ENCODE measurements around the gene KCTD13.
A peak's percentile ranks its signal among the peaks of the same experiment; 100 is the strongest.
"Not testable (repeated sequence)": the region's sequence is repeated elsewhere in the genome, so short reads cannot be mapped to it uniquely, and the experiment has no call there.

Gene KCTD13, protein sequence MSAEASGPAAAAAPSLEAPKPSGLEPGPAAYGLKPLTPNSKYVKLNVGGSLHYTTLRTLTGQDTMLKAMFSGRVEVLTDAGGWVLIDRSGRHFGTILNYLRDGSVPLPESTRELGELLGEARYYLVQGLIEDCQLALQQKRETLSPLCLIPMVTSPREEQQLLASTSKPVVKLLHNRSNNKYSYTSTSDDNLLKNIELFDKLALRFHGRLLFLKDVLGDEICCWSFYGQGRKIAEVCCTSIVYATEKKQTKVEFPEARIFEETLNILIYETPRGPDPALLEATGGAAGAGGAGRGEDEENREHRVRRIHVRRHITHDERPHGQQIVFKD

DNA sequence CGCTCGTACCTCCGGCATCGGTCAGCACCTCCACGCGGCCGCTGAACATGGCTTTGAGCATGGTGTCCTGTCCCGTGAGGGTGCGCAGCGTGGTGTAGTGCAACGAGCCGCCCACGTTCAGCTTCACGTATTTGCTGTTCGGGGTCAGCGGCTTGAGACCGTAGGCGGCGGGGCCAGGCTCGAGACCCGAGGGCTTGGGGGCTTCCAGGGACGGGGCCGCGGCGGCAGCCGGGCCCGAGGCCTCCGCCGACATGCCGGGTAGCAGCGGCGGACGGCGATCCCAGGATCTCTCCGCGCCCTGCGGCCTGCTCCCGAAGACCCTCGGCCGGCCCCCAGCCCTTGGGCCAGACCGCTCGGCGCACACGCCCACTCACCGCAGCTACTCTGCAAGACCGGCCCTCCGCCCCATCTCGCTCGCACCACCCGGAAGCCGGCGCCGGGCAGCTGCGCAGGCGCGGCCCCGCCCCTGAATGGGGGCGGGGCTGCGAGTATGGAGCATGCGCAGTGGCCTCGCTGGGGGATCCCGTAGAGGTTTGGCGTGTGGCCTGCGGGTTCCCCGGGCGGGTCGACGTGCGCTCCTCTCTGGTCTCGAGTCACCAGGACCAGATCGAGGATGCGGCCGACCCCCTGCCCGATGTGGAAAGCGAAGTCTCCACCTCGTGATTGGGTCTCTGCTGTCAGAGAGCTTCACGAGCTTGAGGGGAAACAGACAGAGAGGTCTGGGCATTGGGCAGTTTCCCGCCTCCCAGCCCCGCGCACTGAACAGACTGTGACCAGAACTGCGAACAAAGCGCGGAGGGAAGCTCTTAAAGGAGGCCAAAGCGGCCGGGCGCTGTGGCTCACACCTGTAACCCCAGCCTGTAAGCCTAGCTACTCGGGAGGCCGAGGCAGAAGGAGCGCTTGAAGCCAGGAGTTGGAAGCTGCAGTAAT lies at the start of gene KCTD13:
KCTD13 (minus strand) TSS at position 446 of the 930 bp plus-strand sequence; CDS start at position 253, 193 bp downstream.
- peak; percentile 76 for DNase-seq (ENCODE audit: low read depth)

DNA sequence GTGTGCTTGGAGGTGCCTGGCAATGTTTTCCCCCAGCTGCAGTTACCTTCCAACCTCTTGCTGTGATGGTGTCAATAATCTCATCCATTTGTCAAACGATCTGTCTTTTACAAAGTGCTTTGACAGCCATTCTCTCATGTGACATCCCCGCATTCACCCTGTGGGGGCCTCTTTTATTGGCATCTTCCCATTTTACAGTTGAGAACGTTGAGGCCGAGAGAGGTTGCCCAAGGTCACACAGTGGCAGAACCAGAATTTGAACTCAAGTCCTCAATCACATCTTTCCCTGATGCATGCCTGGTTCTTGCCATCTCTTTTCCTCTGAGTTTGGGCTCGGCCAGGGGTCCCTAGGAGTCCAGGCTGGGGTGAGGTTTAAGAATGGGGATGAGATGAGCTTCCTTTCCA lies 49.1 kb upstream of the KCTD13 start:
- no peak for DNase-seq (ENCODE audit: low read depth)

DNA sequence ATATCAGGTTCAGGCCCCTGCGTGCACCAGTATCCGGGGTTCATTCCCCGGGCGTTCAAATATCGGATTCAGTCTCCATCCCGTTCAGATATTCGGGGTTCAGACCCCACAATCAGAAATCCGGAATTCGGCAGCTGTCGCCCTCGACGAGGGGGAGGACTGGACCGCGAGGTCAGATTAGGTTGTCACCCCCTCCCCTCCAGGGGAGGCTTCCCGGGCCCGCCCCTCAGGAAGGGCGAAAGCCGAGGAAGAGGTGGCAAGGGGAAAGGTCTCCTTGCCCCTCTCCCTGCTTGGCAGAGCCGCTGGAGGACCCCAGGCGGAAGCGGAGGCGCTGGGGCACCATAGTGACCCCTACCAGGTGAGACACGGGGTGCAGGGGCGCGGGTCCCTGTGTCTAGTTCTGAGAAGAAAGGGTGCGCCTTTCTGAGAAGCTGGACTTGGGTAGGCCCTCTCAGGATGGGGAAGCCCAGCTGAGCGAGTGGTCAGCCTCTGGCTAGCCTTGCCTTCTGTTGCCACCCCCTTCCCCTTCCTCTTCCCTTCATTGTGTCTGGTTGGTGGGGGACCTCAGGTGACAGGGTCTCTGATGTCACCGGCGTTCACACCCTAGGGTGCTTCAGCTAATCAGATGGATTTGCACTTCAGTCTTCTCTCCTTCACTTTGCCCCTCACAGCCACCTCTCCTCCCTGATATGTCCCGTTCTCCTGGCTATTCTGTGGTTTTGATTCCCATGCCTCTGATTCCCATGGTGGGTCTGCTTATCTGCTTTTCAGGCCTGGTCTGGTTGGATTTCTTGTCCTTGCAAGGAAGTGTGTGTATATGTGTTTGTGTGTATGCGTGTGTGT lies 48.5 kb upstream of the KCTD13 start:
- DNase-seq (ENCODE audit: low read depth): no peak

- peak; percentile 89 for DNase-seq (ENCODE audit: low read depth)
Observed at GRCh38 chr16:29973384-29974246, 47.6 kb upstream of the KCTD13 start, which contains the start of gene TAOK2. Gene TAOK2 (plus strand): TSS chr16:29973868. CDS start chr16:29977773, 3,905 bp downstream.

DNA sequence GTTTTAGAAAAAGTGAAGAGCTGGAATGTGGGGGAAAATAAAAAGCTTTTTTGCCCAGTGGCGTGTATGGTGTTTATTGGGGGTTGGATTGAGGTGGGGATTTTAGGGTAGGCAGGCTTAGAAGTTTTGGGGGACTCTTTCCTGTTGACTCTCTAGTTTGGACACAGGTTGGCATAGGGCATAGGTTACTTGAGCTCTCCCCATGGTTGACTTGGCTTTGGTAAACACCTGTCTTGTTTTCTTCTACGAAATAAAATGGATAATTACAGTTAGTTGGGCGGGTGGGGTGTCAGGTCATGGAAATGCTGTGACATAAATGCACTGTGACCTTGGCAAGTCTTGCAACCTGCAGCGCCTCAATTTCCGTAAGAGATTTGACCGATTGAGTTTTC lies 47.0 kb upstream of the KCTD13 start:
- DNase-seq (ENCODE audit: low read depth): no peak

GRCh38 chr16:29972500-29972899 lies 46.5 kb upstream of the KCTD13 start:
- DNase-seq (ENCODE audit: low read depth): no peak

DNA sequence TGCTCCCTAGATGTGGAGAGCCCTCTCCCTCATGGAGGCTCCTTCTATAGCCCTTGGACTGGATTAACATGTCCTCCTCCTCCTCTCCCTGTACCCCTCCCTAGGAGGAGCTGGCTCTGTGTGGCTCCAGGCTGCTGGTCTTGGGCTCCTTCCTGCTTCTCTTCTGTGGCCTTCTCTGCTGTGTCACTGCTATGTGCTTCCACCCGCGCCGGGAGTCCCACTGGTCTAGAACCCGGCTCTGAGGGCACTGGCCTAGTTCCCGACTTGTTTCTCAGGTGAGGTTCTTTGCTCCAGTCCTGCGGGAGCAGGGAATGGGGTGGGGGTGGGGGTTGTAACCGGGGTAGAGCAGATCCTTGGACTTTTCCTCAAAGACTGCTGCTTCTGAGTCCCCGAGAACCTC lies 45.3 kb upstream of the KCTD13 start:
- DNase-seq (ENCODE audit: low read depth): no peak

DNA sequence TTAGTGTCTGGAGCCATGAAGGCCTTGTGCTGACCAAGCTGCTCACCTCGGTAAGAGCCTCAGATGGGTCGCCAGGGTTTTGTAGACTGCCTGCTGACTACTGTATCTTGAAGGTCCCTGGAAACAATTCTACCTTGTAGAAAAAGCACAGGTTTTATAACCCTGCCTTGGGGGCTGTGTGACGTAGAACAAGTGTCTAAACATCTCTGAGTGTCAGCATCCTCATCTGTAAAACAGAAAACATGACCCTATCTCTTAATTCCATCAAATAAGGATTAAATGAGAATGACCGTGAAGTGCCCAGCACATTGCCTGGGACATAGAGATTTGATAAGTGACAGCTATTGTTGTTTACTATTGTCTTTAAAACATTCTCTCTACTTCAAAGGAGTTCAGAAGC lies 42.2 kb upstream of the KCTD13 start:
- DNase-seq (ENCODE audit: low read depth): no peak

GRCh38 chr16:29963021-29963743 lies 37.2 kb upstream of the KCTD13 start:
- no peak for DNase-seq (ENCODE audit: low read depth)

DNA sequence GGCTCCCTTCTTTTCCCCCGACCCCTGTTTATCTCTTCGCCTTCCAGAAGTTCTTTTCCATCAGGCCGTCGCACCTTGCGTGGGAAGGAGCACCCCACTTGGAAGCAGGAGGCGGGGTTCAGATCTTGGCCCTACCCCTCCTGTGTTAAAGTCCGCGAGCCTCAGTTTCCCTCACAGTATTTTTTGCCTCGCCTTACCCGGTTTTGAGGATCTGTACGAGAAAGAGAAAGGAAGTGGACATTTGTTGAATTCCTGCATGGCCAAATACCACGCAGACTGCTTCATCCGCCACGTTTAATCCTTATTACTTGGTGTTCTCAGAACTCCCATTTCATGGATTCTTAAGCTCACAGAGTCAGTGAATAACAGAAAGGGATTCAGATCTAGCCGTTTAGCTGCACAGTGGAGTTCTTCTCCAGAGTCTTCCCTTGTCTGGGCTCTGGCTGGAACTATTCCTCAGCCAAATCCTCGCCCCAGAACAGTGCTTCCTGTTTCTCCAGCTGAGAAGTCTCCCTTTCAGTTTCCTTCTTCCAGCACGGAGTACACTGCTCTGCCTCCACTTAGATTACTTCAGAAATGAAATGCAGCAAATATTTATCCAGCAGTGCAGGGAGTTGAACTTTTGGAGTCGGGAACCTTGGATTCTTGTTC lies 36.4 kb upstream of the KCTD13 start:
- DNase-seq (ENCODE audit: low read depth): no peak

GRCh38 chr16:29961479-29962343 lies 35.7 kb upstream of the KCTD13 start, which contains the start of gene TMEM219:
Gene TMEM219 (plus strand): TSS chr16:29962079. CDS start chr16:29963144, 1,065 bp downstream.
- peak; percentile 78 for DNase-seq (ENCODE audit: low read depth)

DNA sequence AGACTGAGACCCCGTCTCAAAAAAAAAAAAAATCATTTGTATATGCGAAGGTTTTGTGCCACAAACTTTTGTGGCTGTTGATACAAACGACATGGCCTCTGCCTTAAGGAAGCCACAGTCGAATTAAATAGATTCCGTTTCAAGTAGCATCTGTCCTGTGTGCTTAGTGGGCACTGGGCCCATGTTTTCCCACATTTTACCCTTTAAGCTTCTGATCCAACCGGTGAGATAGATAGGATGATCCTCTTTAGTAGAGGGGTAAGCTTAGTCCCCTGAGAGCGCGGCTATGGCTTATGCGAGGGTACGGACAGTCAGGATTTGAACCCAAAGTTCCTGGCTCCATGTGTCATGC lies 35.1 kb upstream of the KCTD13 start:
- no peak for DNase-seq (ENCODE audit: low read depth)

- DNase-seq (ENCODE audit: low read depth): not testable (repeated sequence)
Observed at GRCh38 chr16:29959821-29960220, 33.8 kb upstream of the KCTD13 start.

GRCh38 chr16:29959293-29959692 lies 33.3 kb upstream of the KCTD13 start:
- no peak for DNase-seq (ENCODE audit: low read depth)

DNA sequence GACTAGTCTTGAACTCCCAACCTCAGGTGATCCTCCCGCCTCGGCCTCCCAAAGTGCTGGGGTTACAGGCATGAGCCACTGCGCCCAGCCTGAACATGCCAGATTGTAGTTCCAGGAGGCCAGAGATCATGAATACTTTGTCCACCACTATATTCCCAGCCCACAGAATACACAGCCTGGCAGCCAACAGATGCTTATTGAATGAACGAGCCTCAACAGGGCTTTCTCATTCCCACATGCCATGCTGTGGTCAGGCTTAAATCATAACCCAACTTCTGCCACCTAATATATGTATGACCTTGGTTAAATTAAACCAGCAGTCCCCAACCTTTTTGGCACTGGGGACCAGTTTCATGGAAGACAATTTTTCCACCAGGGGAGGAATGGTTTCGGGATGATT lies 32.7 kb upstream of the KCTD13 start:
- no peak for DNase-seq (ENCODE audit: low read depth)

DNA sequence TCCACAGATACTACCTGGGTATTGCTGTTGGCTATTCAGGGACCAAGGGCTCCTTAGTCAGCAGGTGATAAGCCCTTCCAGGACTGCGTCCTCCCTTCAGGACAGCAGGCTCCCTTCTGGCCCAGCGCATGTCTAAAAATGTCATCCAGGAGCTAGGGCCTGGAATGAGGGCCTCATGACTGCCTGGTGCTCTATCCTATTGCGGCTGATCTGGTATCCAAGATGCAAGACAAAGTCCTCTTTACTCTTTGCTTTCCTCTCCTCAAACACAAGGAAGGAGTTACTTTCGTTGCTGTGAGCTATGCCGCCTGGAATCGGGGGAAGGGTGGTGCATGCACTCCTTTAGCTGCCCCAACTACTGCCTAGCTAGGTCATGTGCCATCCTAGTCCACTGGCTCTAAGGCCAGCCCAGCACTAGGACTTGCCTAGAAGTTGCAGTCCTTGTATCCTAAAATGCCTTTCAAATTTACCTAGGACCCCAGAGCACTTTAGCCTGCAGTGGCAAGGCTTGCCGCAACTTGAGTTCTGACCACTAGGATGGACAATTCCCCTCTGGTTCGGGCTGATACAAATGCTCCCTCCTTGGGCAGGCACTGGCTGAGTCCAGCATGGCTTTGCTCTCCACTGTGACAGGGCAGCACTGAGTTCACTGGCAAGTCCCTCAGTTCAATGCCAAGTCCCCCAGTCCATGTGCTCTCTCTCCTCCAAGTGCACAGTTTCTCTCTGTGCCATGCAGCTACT lies 25.8 kb upstream of the KCTD13 start:
- no peak for DNase-seq (ENCODE audit: low read depth)

- DNase-seq (ENCODE audit: low read depth): no peak
Observed at GRCh38 chr16:29950806-29951461, 24.9 kb upstream of the KCTD13 start.

DNA sequence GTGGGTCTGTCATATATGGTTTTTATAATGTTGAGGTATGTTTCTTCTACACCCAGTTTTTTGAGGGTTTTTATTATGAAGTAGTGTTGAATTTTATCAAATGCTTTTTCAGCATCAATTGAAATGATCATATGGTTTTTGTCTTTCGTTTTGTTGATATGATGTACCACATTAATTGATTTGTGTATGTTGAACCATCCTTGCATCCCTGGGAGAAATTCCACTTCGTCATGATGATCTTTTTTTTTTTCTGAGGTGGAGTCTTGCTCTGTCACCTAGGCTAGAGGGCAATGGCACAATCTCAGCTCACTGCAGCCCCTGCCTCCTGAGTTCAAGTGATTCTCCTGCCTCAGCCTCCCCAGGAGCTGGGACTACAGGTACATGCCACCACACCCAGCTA lies 21.9 kb upstream of the KCTD13 start:
- DNase-seq (ENCODE audit: low read depth): no peak
